ENCODE data around the gene RIOK2.
"Not testable (repeated sequence)": the region's sequence is repeated elsewhere in the genome, so short reads cannot be mapped to it uniquely, and the experiment has no call there.

Gene RIOK2

GRCh38 chr5:97148288-97148687 is 34.8 kb downstream of the RIOK2 start:
- WGBS (ENCODE audit: insufficient coverage, insufficient read length), result no CpG with 5 or more reads among the region's 3 CpGs
- Histone ChIP-seq H3K27ac (ENCODE audit: low read length) (no peak overlapping the region), H3K27me3 (ENCODE audit: control insufficient read depth, insufficient read depth, low read length) (no peaks in the 10 kb centered on the region), H3K4me3 (ENCODE audit: low read length) (no peak overlapping the region), H3K9me3 (ENCODE audit: control insufficient read depth, insufficient read depth, low read length) (no peaks in the 10 kb centered on the region), H3K4me1 (ENCODE audit: control insufficient read depth, insufficient read depth, low read length) (no peaks in the 10 kb centered on the region), H3K36me3 (ENCODE audit: control insufficient read depth, insufficient read depth, low read length) (no peaks in the 10 kb centered on the region)
- no peak for DNase-seq (ENCODE audit: low read depth, low spot score)

- no peak for DNase-seq (ENCODE audit: low read depth, low spot score)
- no CpG with 5 or more reads among the region's 2 CpGs for WGBS (ENCODE audit: insufficient coverage, insufficient read length)
- no peaks in the 10 kb centered on the region for H3K27me3 ChIP-seq (ENCODE audit: control insufficient read depth, insufficient read depth, low read length)
- no peaks in the 10 kb centered on the region for H3K9me3 ChIP-seq (ENCODE audit: control insufficient read depth, insufficient read depth, low read length)
- peaks cover 1% of the 10 kb centered on the region; the same call in 1 of the 2 replicates for H3K4me1 ChIP-seq (ENCODE audit: control insufficient read depth, insufficient read depth, low read length)
- H3K36me3 ChIP-seq (ENCODE audit: control insufficient read depth, insufficient read depth, low read length), result no peaks in the 10 kb centered on the region
- H3K27ac ChIP-seq (ENCODE audit: low read length), result no peak overlapping the region
- no peak overlapping the region for H3K4me3 ChIP-seq (ENCODE audit: low read length)
Observed at GRCh38 chr5:97143704-97144103, 39.3 kb downstream of the RIOK2 start.

GRCh38 chr5:97142521-97143254 is 40.4 kb downstream of the RIOK2 start, which contains the start of gene LIX1:
TSS of gene LIX1 (minus strand) at chr5:97142611. CDS start at chr5:97142576, 35 bp downstream.
- Histone ChIP-seq H3K27me3 (ENCODE audit: control insufficient read depth, insufficient read depth, low read length) (no peaks in the 10 kb centered on the region), H3K36me3 (ENCODE audit: control insufficient read depth, insufficient read depth, low read length) (no peaks in the 10 kb centered on the region), H3K27ac (ENCODE audit: low read length) (no peak within 1 kb of the TSS), H3K4me1 (ENCODE audit: control insufficient read depth, insufficient read depth, low read length) (peaks cover 1% of the 10 kb centered on the region; the same call in 1 of the 2 replicates), H3K4me3 (ENCODE audit: low read length) (no peak within 1 kb of the TSS), H3K9me3 (ENCODE audit: control insufficient read depth, insufficient read depth, low read length) (no peaks in the 10 kb centered on the region)
- WGBS (ENCODE audit: insufficient coverage, insufficient read length), result no CpG with 5 or more reads among the region's 6 CpGs
- no peak for DNase-seq (ENCODE audit: low read depth, low spot score)

- Histone ChIP-seq H3K4me3 (ENCODE audit: low read length) (no peak overlapping the region), H3K36me3 (ENCODE audit: control insufficient read depth, insufficient read depth, low read length) (no peaks in the 10 kb centered on the region), H3K27ac (ENCODE audit: low read length) (no peak overlapping the region), H3K4me1 (ENCODE audit: control insufficient read depth, insufficient read depth, low read length) (peaks cover 1% of the 10 kb centered on the region; the same call in 1 of the 2 replicates), H3K9me3 (ENCODE audit: control insufficient read depth, insufficient read depth, low read length) (no peaks in the 10 kb centered on the region), H3K27me3 (ENCODE audit: control insufficient read depth, insufficient read depth, low read length) (no peaks in the 10 kb centered on the region)
- WGBS (ENCODE audit: insufficient coverage, insufficient read length), result no CpG with 5 or more reads among the region's 2 CpGs
- no peak for DNase-seq (ENCODE audit: low read depth, low spot score)
Observed at GRCh38 chr5:97141539-97141938, 41.5 kb downstream of the RIOK2 start.

GRCh38 chr5:97141031-97141430 is 42.0 kb downstream of the RIOK2 start:
- Histone ChIP-seq H3K36me3 (ENCODE audit: control insufficient read depth, insufficient read depth, low read length) (no peaks in the 10 kb centered on the region), H3K9me3 (ENCODE audit: control insufficient read depth, insufficient read depth, low read length) (no peaks in the 10 kb centered on the region), H3K4me3 (ENCODE audit: low read length) (no peak overlapping the region), H3K4me1 (ENCODE audit: control insufficient read depth, insufficient read depth, low read length) (peaks cover 1% of the 10 kb centered on the region; the same call in 1 of the 2 replicates), H3K27ac (ENCODE audit: low read length) (no peak overlapping the region), H3K27me3 (ENCODE audit: control insufficient read depth, insufficient read depth, low read length) (no peaks in the 10 kb centered on the region)
- DNase-seq (ENCODE audit: low read depth, low spot score), result no peak
- no CpG with 5 or more reads among the region's 4 CpGs for WGBS (ENCODE audit: insufficient coverage, insufficient read length)

- WGBS (ENCODE audit: insufficient coverage, insufficient read length), result no CpG with 5 or more reads among the region's 1 CpG
- not testable (repeated sequence) for DNase-seq (ENCODE audit: low read depth, low spot score); H3K27ac ChIP-seq (ENCODE audit: low read length); H3K9me3 ChIP-seq (ENCODE audit: control insufficient read depth, insufficient read depth, low read length); H3K4me1 ChIP-seq (ENCODE audit: control insufficient read depth, insufficient read depth, low read length); H3K4me3 ChIP-seq (ENCODE audit: low read length); H3K27me3 ChIP-seq (ENCODE audit: control insufficient read depth, insufficient read depth, low read length); H3K36me3 ChIP-seq (ENCODE audit: control insufficient read depth, insufficient read depth, low read length)
Observed at GRCh38 chr5:97140250-97140649, 42.8 kb downstream of the RIOK2 start.

- no peaks in the 10 kb centered on the region for H3K27me3 ChIP-seq (ENCODE audit: control insufficient read depth, insufficient read depth, low read length)
- H3K27ac ChIP-seq (ENCODE audit: low read length), result no peak overlapping the region
- no peak for DNase-seq (ENCODE audit: low read depth, low spot score)
- WGBS (ENCODE audit: insufficient coverage, insufficient read length), result no CpG with 5 or more reads among the region's 4 CpGs
- H3K9me3 ChIP-seq (ENCODE audit: control insufficient read depth, insufficient read depth, low read length), result no peaks in the 10 kb centered on the region
- H3K36me3 ChIP-seq (ENCODE audit: control insufficient read depth, insufficient read depth, low read length), result no peaks in the 10 kb centered on the region
- H3K4me1 ChIP-seq (ENCODE audit: control insufficient read depth, insufficient read depth, low read length), result peaks cover 1% of the 10 kb centered on the region; the same call in 1 of the 2 replicates
- no peak overlapping the region for H3K4me3 ChIP-seq (ENCODE audit: low read length)
Observed at GRCh38 chr5:97136475-97136874, 46.6 kb downstream of the RIOK2 start.

- H3K36me3 ChIP-seq (ENCODE audit: control insufficient read depth, insufficient read depth, low read length), result no peaks in the 10 kb centered on the region
- DNase-seq (ENCODE audit: low read depth, low spot score), result no peak
- no peak overlapping the region for H3K4me3 ChIP-seq (ENCODE audit: low read length)
- H3K27me3 ChIP-seq (ENCODE audit: control insufficient read depth, insufficient read depth, low read length), result no peaks in the 10 kb centered on the region
- no peak overlapping the region for H3K27ac ChIP-seq (ENCODE audit: low read length)
- H3K4me1 ChIP-seq (ENCODE audit: control insufficient read depth, insufficient read depth, low read length), result peaks cover 1% of the 10 kb centered on the region; the same call in 1 of the 2 replicates
- no CpG with 5 or more reads among the region's 4 CpGs for WGBS (ENCODE audit: insufficient coverage, insufficient read length)
- H3K9me3 ChIP-seq (ENCODE audit: control insufficient read depth, insufficient read depth, low read length), result no peaks in the 10 kb centered on the region
Observed at GRCh38 chr5:97135868-97136267, 47.2 kb downstream of the RIOK2 start.

- H3K9me3 ChIP-seq (ENCODE audit: control insufficient read depth, insufficient read depth, low read length), result no peaks in the 10 kb centered on the region
- H3K4me3 ChIP-seq (ENCODE audit: low read length), result no peak overlapping the region
- H3K36me3 ChIP-seq (ENCODE audit: control insufficient read depth, insufficient read depth, low read length), result no peaks in the 10 kb centered on the region
- peak; percentile 20 for DNase-seq (ENCODE audit: low read depth, low spot score)
- H3K27ac ChIP-seq (ENCODE audit: low read length), result no peak overlapping the region
- peaks cover 1% of the 10 kb centered on the region; the same call in 1 of the 2 replicates for H3K4me1 ChIP-seq (ENCODE audit: control insufficient read depth, insufficient read depth, low read length)
- no peaks in the 10 kb centered on the region for H3K27me3 ChIP-seq (ENCODE audit: control insufficient read depth, insufficient read depth, low read length)
- WGBS (ENCODE audit: insufficient coverage, insufficient read length), result no CpG with 5 or more reads among the region's 3 CpGs
Observed at GRCh38 chr5:97134634-97135033, 48.4 kb downstream of the RIOK2 start.

GRCh38 chr5:97133101-97133500 is 49.9 kb downstream of the RIOK2 start:
- no peaks in the 10 kb centered on the region for H3K9me3 ChIP-seq (ENCODE audit: control insufficient read depth, insufficient read depth, low read length)
- H3K36me3 ChIP-seq (ENCODE audit: control insufficient read depth, insufficient read depth, low read length), result no peaks in the 10 kb centered on the region
- peaks cover 1% of the 10 kb centered on the region; the same call in 1 of the 2 replicates for H3K4me1 ChIP-seq (ENCODE audit: control insufficient read depth, insufficient read depth, low read length)
- no peak overlapping the region for H3K4me3 ChIP-seq (ENCODE audit: low read length)
- no peak overlapping the region for H3K27ac ChIP-seq (ENCODE audit: low read length)
- H3K27me3 ChIP-seq (ENCODE audit: control insufficient read depth, insufficient read depth, low read length), result no peaks in the 10 kb centered on the region
- no peak for DNase-seq (ENCODE audit: low read depth, low spot score)

GRCh38 chr5:97131921-97132320 is 51.1 kb downstream of the RIOK2 start:
- no peaks in the 10 kb centered on the region for H3K9me3 ChIP-seq (ENCODE audit: control insufficient read depth, insufficient read depth, low read length)
- WGBS (ENCODE audit: insufficient coverage, insufficient read length), result no CpG with 5 or more reads among the region's 5 CpGs
- H3K36me3 ChIP-seq (ENCODE audit: control insufficient read depth, insufficient read depth, low read length), result no peaks in the 10 kb centered on the region
- DNase-seq (ENCODE audit: low read depth, low spot score), result no peak
- no peak overlapping the region for H3K4me3 ChIP-seq (ENCODE audit: low read length)
- H3K4me1 ChIP-seq (ENCODE audit: control insufficient read depth, insufficient read depth, low read length), result peaks cover 1% of the 10 kb centered on the region; the same call in 1 of the 2 replicates
- H3K27me3 ChIP-seq (ENCODE audit: control insufficient read depth, insufficient read depth, low read length), result no peaks in the 10 kb centered on the region
- H3K27ac ChIP-seq (ENCODE audit: low read length), result no peak overlapping the region

Measured in iPS DF 6.9 (cell line).